Left kidney (tissue), 2 donors: ENCODE data around the gene PPP1R1B. TPM values are rescaled to one million over a fixed set of nuclear protein-coding genes. Genes with fewer than 3 reads are reported as not detected.

Experiments
- DNase-seq: peaks from one replicate; pipeline ENCODE4 v3.0.0-alpha.2; 2013
- polyA plus RNA-seq: library from polyadenylated mRNA; unstranded; fragments of 120-200 nt; gene quantifications from one replicate; pipeline ENCODE4 v1.2.1, GENCODE V29; 2013; ENCODE audit not compliant: insufficient read length

Gene PPP1R1B
- polyA plus RNA-seq, 1 donor: 15.2 TPM

GRCh38 chr17:39652587-39653315 is 26.0 kb downstream of the PPP1R1B start:
- DNase-seq: no peak

DNA sequence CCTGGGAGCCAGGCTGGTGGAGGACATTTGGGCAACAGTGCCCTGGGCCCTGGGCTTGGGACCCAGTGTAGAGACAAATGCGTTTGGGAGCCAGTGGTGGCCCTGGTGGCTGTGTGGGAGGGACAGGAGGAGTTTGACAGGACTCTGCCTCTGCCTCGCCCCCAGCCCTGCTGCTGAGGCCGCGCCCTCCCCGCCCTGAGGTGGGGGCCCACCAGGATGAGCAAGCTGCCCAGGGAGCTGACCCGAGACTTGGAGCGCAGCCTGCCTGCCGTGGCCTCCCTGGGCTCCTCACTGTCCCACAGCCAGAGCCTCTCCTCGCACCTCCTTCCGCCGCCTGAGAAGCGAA is 26.5 kb downstream of the PPP1R1B start:
- DNase-seq: no peak

- no peak for DNase-seq
Measured at GRCh38 chr17:39653662-39654331, 27.0 kb downstream of the PPP1R1B start.

GRCh38 chr17:39655105-39655504 is 28.4 kb downstream of the PPP1R1B start:
- no peak for DNase-seq

- no peak for DNase-seq
Measured at GRCh38 chr17:39658346-39658745, 31.6 kb downstream of the PPP1R1B start.

- DNase-seq: no peak
Measured at GRCh38 chr17:39658760-39659159, 32.0 kb downstream of the PPP1R1B start.

GRCh38 chr17:39659279-39660010 is 32.7 kb downstream of the PPP1R1B start:
- DNase-seq: no peak

GRCh38 chr17:39660011-39660360 is 33.2 kb downstream of the PPP1R1B start:
- DNase-seq: no peak

- no peak for DNase-seq
Measured at GRCh38 chr17:39660397-39661385, 33.9 kb downstream of the PPP1R1B start.

DNA sequence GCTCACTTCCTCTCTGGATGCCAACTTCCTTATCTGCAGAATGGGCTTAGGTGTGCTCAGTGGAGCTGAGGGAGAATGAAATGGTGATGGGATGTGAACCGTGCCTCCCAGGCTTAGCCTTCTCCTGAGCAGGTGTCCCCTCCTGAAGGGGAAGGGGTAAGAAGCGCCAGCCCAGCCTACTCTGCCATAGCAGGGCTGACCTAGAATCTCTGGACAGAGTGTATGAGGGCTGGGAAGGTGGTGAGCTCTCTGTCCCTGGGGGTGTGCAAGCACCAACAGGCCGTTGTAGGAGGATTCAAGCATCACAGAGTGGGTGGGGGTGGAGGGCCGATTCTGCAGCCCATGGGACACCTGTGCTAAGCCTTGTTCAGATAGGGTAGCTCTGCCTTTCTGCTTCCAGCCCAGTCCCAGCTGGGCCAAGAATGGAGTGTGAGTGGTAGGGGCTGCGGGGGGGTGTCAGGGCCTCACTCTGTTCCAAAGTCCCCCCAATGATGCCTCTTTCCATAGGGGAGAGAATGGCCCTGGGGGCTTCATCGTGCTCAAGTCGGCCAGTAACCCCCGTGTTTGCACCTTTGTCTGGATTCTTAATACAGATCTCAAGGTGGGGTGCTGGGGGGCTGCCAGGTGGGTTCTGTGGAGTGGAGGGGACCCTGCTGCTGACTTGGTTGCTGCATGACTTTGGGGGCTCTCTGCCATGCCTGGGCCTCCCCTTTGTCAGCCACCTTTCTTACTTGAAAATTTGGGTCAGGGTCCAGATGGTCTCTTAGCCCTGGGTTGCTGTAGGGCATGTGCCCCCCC is 35.2 kb downstream of the PPP1R1B start:
- DNase-seq: no peak

DNA sequence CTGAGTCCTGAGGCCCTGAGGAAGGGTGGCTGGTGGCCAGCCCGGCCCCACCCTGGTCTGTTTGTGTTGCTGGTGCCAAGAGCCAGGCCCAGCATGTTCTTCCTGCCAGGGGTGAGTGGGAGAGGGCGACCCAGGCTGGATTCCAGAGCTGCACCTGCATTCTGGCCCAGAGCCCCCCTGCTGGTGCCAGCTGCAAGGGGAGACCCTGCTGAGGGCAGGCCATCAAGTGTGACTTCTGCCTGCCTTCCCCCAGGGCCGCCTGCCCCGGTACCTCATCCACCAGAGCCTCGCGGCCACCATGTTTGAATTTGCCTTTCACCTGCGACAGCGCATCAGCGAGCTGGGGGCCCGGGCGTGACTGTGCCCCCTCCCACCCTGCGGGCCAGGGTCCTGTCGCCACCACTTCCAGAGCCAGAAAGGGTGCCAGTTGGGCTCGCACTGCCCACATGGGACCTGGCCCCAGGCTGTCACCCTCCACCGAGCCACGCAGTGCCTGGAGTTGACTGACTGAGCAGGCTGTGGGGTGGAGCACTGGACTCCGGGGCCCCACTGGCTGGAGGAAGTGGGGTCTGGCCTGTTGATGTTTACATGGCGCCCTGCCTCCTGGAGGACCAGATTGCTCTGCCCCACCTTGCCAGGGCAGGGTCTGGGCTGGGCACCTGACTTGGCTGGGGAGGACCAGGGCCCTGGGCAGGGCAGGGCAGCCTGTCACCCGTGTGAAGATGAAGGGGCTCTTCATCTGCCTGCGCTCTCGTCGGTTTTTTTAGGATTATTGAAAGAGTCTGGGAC is 36.0 kb downstream of the PPP1R1B start:
- no peak for DNase-seq

DNA sequence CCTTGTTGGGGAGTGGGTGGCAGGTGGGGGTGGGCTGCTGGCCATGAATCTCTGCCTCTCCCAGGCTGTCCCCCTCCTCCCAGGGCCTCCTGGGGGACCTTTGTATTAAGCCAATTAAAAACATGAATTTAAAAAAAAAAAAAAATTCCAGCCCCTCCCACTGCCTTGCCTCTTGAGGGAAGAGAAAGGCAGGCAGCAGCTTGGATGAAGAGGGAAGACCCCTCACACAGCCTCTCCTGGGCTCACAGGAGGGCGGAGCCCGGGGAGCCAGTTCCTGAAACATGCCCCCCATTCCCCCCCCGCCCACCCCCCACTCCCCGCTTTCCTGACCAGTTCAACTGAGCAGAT is 36.6 kb downstream of the PPP1R1B start:
- no peak for DNase-seq

- DNase-seq: no peak
Measured at GRCh38 chr17:39663688-39664580, 37.2 kb downstream of the PPP1R1B start.

- no peak for DNase-seq
Measured at GRCh38 chr17:39664581-39665561, 38.1 kb downstream of the PPP1R1B start, which contains the start of gene TCAP. Gene TCAP (plus strand): TSS chr17:39665349. CDS start chr17:39665360, 11 bp downstream.

- DNase-seq: no peak
Measured at GRCh38 chr17:39665642-39666224, 39.0 kb downstream of the PPP1R1B start.

- DNase-seq: no peak
Measured at GRCh38 chr17:39666231-39666600, 39.5 kb downstream of the PPP1R1B start.

- no peak for DNase-seq
Measured at GRCh38 chr17:39666601-39667261, 40.0 kb downstream of the PPP1R1B start.
